ENCODE measurements around the gene COBL.

DNA sequence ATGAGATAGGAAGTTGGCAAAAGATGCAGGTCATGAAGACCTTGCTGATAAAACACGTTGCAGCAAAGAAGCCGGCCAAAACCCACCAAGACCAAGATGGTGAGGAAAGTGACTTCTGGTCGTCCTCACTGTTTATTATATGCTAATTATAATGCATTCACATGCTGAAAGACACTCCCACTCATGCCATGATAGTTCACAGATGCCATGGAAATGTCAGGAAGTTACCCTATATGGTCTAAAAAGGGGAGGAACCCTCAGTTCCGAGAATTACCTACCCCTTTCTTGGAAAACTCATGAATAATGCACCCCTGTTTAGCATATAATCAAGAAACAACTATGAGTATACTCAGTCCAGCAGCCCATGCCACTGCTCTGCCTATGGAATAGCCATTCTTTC lies 331.5 kb downstream of the COBL start:
- no peak for TF ChIP-seq FOXK2 (IDR thresholded peaks at IDR 0.05)
- no peak for TF ChIP-seq FOXM1 (IDR thresholded peaks at IDR 0.05; ENCODE audit: borderline replicate concordance)
- no peak for TF ChIP-seq SP1 (IDR thresholded peaks at IDR 0.05)
- TF ChIP-seq HDGF (IDR thresholded peaks at IDR 0.05; ENCODE audit: borderline replicate concordance), result no peak
- no peak for TF ChIP-seq CTBP1 (IDR thresholded peaks at IDR 0.05; ENCODE audit: borderline replicate concordance)
- no peak for TF ChIP-seq TARDBP (IDR thresholded peaks at IDR 0.05)
- no peak for TF ChIP-seq SUZ12 (IDR thresholded peaks at IDR 0.05)
- no peak for TF ChIP-seq LEF1 (IDR thresholded peaks at IDR 0.05; ENCODE audit: borderline replicate concordance)
- no peak for TF ChIP-seq ELF4 (IDR thresholded peaks at IDR 0.05)
- no peak for TF ChIP-seq BHLHE40 (IDR thresholded peaks at IDR 0.05; ENCODE audit: borderline replicate concordance)
- TF ChIP-seq ARNT (IDR thresholded peaks at IDR 0.05), result no peak
- TF ChIP-seq ZNF384 (IDR thresholded peaks at IDR 0.05), result no peak
